Neural progenitor cell (in vitro differentiated cells): Measurements from ENCODE around the gene INTS1. TPM values are rescaled to one million over a fixed set of nuclear protein-coding genes. Genes with fewer than 3 reads are reported as not detected.

ENCODE experiments used
- DNase-seq: peaks from one replicate; pipeline ENCODE4 v3.0.0-alpha.2; 2016; ENCODE audit warnings: low spot score
- H2AFZ ChIP-seq: fragments of 200-600 bp; sonication (generic); replicated peaks from 2 replicates; pipeline ENCODE4 v1.6.1; 2016; ENCODE audit warnings: antibody characterized with exemption
- H3F3A ChIP-seq: fragments of 200-600 bp; sonication (generic); 2 replicates; pipeline ENCODE4 v1.6.1; 2016; ENCODE audit warnings: antibody characterized with exemption, low read depth
- H3K27ac ChIP-seq: fragments of 200-600 bp; sonication (generic); 2 replicates; pipeline ENCODE4 v1.5.1; 2016; ENCODE audit warnings: mild to moderate bottlenecking
- H3K27me3 ChIP-seq: fragments of 200-600 bp; sonication (generic); 2 replicates; pipeline ENCODE4 v1.6.1; 2016; ENCODE audit warnings: mild to moderate bottlenecking, moderate library complexity
- H3K36me3 ChIP-seq: fragments of 200-600 bp; sonication (generic); 2 replicates; pipeline ENCODE4 v1.5.1; 2016
- H3K4me1 ChIP-seq: fragments of 200-600 bp; sonication (generic); 2 replicates; pipeline ENCODE4 v1.6.1; 2016; ENCODE audit warnings: mixed run types
- H3K4me2 ChIP-seq: fragments of 200-600 bp; sonication (generic); 2 replicates; pipeline ENCODE4 v1.6.1; 2016
- H3K4me3 ChIP-seq: fragments of 200-600 bp; sonication (generic); 2 replicates; pipeline ENCODE4 v1.5.1; 2016
- H3K79me2 ChIP-seq: fragments of 200-600 bp; sonication (generic); 2 replicates; pipeline ENCODE4 v1.6.1; 2016; ENCODE audit warnings: low read depth
- H3K9ac ChIP-seq: fragments of 200-600 bp; sonication (generic); 2 replicates; pipeline ENCODE4 v1.6.1; 2016
- H3K9me3 ChIP-seq: fragments of 200-600 bp; sonication (generic); 2 replicates; pipeline ENCODE4 v1.5.1; 2016; ENCODE audit warnings: low read depth
- H4K20me1 ChIP-seq: fragments of 200-600 bp; sonication (generic); 2 replicates; pipeline ENCODE4 v1.6.1; 2016; ENCODE audit warnings: low read depth
- H3K27ac Mint-ChIP-seq: 3 replicates; pipeline ENCODE4 v1.8.0; 2021; ENCODE audit warnings: mixed read lengths
- H3K27me3 Mint-ChIP-seq: 2 replicates; pipeline ENCODE4 v1.8.0; 2022; ENCODE audit warnings: low read depth, mild to moderate bottlenecking, inconsistent platforms, moderate library complexity, mixed read lengths; ENCODE audit not compliant: insufficient read depth
- H3K36me3 Mint-ChIP-seq: 3 replicates; pipeline ENCODE4 v1.8.0; 2021; ENCODE audit warnings: mixed read lengths
- H3K4me1 Mint-ChIP-seq: 3 replicates; pipeline ENCODE4 v1.8.0; 2021; ENCODE audit warnings: mixed read lengths
- H3K4me3 Mint-ChIP-seq: 3 replicates; pipeline ENCODE4 v1.8.0; 2021; ENCODE audit warnings: mild to moderate bottlenecking, moderate library complexity, mixed read lengths
- H3K9me3 Mint-ChIP-seq: 3 replicates; pipeline ENCODE4 v1.8.0; 2020; ENCODE audit warnings: mixed read lengths
- CTCF ChIP-seq: fragments of 200-600 bp; sonication (generic); IDR thresholded peaks from 2 replicates; pipeline ENCODE4 v1.5.1; 2017; ENCODE audit warnings: antibody characterized with exemption, mild to moderate bottlenecking
- EZH2 ChIP-seq: fragments of 200-600 bp; sonication (generic); IDR thresholded peaks from 2 replicates; pipeline ENCODE4 v1.6.1; 2017; ENCODE audit warnings: antibody characterized with exemption, mild to moderate bottlenecking, moderate library complexity
- EZH2phosphoT487 ChIP-seq: fragments of 200-600 bp; sonication (generic); IDR thresholded peaks from 2 replicates; pipeline ENCODE4 v1.6.1; 2017; ENCODE audit warnings: antibody characterized with exemption
- total RNA-seq: library from RNA; depleted of rRNA; stranded (reverse); fragments of >200 nt; gene quantifications from 2 replicates; pipeline ENCODE4 v1.2.3, GENCODE V29; 2015; ENCODE audit warnings: low replicate concordance

INTS1 gene
- total RNA-seq, 1 donor from 2014 or later: 16.5 TPM

GRCh38 chr7:1534330-1535099 is 30.3 kb upstream of the INTS1 start:
- TF ChIP-seq EZH2 (no peak), EZH2phosphoT487 (no peak), CTCF (no peak)
- Histone ChIP-seq H3K27ac (no peak overlapping the region), H3K4me3 (no peak overlapping the region), H4K20me1 (peaks cover 55% of the 10 kb centered on the region), H3K36me3 (no peaks in the 10 kb centered on the region), H3F3A (peaks cover 18% of the 10 kb centered on the region), H3K4me2 (no peak overlapping the region), H3K4me1 (peaks cover 22% of the 10 kb centered on the region), H3K9ac (no peak overlapping the region), H3K79me2 (no peaks in the 10 kb centered on the region), H2AFZ (no peak overlapping the region), H3K9me3 (no peaks in the 10 kb centered on the region), H3K27me3 (peaks cover 31% of the 10 kb centered on the region)
- no peak for DNase-seq
- Mint-ChIP-seq H3K4me3 (no peak overlapping the region), H3K4me1 (peaks cover 50% of the 10 kb centered on the region), H3K9me3 (no peaks in the 10 kb centered on the region), H3K27me3 (peaks cover 4% of the 10 kb centered on the region), H3K27ac (no peak overlapping the region), H3K36me3 (no peaks in the 10 kb centered on the region)

- Histone ChIP-seq H3K36me3 (no peaks in the 10 kb centered on the region), H3K79me2 (no peaks in the 10 kb centered on the region), H3K9me3 (no peaks in the 10 kb centered on the region), H2AFZ (no peak overlapping the region), H3K4me3 (no peak overlapping the region), H3K27ac (no peak overlapping the region), H3K4me2 (no peak overlapping the region), H3K4me1 (peaks cover 22% of the 10 kb centered on the region), H3K27me3 (peaks cover 31% of the 10 kb centered on the region), H3K9ac (no peak overlapping the region), H3F3A (peaks cover 18% of the 10 kb centered on the region), H4K20me1 (peaks cover 55% of the 10 kb centered on the region)
- Mint-ChIP-seq H3K27me3 (peaks cover 4% of the 10 kb centered on the region), H3K4me1 (peaks cover 46% of the 10 kb centered on the region), H3K27ac (no peak overlapping the region), H3K36me3 (no peaks in the 10 kb centered on the region), H3K4me3 (peak overlapping the region; percentile 33), H3K9me3 (no peaks in the 10 kb centered on the region)
- TF ChIP-seq EZH2phosphoT487 (no peak), CTCF (no peak)
- DNase-seq: no peak
Observed at GRCh38 chr7:1533547-1534329, 29.5 kb upstream of the INTS1 start.

- H2AFZ ChIP-seq: no peak overlapping the region
- peaks cover 4% of the 10 kb centered on the region for H3K27me3 Mint-ChIP-seq
- TF ChIP-seq CTCF: no peak
- no peak overlapping the region for H3K4me3 ChIP-seq
- peaks cover 31% of the 10 kb centered on the region for H3K27me3 ChIP-seq
- DNase-seq: no peak
- no peak overlapping the region for H3K4me3 Mint-ChIP-seq
- no peaks in the 10 kb centered on the region for H3K36me3 ChIP-seq
- peaks cover 46% of the 10 kb centered on the region for H3K4me1 Mint-ChIP-seq
- H3K27ac ChIP-seq: no peak overlapping the region
- no peak overlapping the region for H3K27ac Mint-ChIP-seq
- H3K9me3 Mint-ChIP-seq: no peaks in the 10 kb centered on the region
- H3K9ac ChIP-seq: no peak overlapping the region
- no peaks in the 10 kb centered on the region for H3K79me2 ChIP-seq
- peaks cover 55% of the 10 kb centered on the region for H4K20me1 ChIP-seq
- no peak overlapping the region for H3K4me2 ChIP-seq
- peaks cover 18% of the 10 kb centered on the region for H3F3A ChIP-seq
- no peaks in the 10 kb centered on the region for H3K9me3 ChIP-seq
- H3K4me1 ChIP-seq: peaks cover 22% of the 10 kb centered on the region
- H3K36me3 Mint-ChIP-seq: no peaks in the 10 kb centered on the region
Observed at GRCh38 chr7:1533255-1533546, 29.0 kb upstream of the INTS1 start.
